Liver (tissue), 9 donors: ENCODE results near the gene ITM2C. TPM values are rescaled to one million over a fixed set of nuclear protein-coding genes. Genes with fewer than 3 reads are reported as not detected.
A peak's percentile ranks its signal among the peaks of the same experiment; 100 is the strongest.

Experiments
- DNase-seq: peaks from one replicate; pipeline ENCODE4 v3.0.0-alpha.2; 2017; ENCODE audit warnings: low spot score
- H3K27ac ChIP-seq, 2 donors: one replicate each; pipeline ENCODE4 v1.7.0; 2013; ENCODE audit warnings: inconsistent platforms in 2 of 2, low read length in 2 of 2, control low read depth in 1 of 2, low read depth in 1 of 2, mild to moderate bottlenecking in 1 of 2
- H3K27me3 ChIP-seq, 4 donors: one replicate each; pipeline versions ENCODE4 v1.6.1 to v1.7.0; 2013; ENCODE audit warnings: low read length in 3 of 4, inconsistent platforms in 1 of 4, mild to moderate bottlenecking in 1 of 4, moderate library complexity in 1 of 4; ENCODE audit not compliant: control insufficient read depth in 4 of 4, insufficient read depth in 4 of 4
- H3K36me3 ChIP-seq, 4 donors: one replicate each; pipeline versions ENCODE4 v1.6.1 to v1.7.0; 2013; ENCODE audit warnings: low read length in 3 of 4, mild to moderate bottlenecking in 3 of 4, low read depth in 1 of 4, moderate library complexity in 1 of 4; ENCODE audit not compliant: control insufficient read depth in 4 of 4, insufficient read depth in 3 of 4
- H3K4me1 ChIP-seq, 4 donors: one replicate each; pipeline versions ENCODE4 v1.6.1 to v1.7.0; 2013; ENCODE audit warnings: low read length in 3 of 4, mild to moderate bottlenecking in 3 of 4, moderate library complexity in 1 of 4; ENCODE audit not compliant: control insufficient read depth in 4 of 4, insufficient read depth in 4 of 4
- H3K4me3 ChIP-seq, 3 donors: one replicate each; pipeline versions ENCODE4 v1.6.1 to v1.7.0; 2013; ENCODE audit warnings: low read length in 3 of 3, control low read depth in 1 of 3, low read depth in 1 of 3, mild to moderate bottlenecking in 1 of 3
- H3K9ac ChIP-seq, 2 donors: one replicate each; pipeline ENCODE4 v1.7.0; 2013; ENCODE audit warnings: low read length in 2 of 2, mild to moderate bottlenecking in 2 of 2, moderate library complexity in 2 of 2, control low read depth in 1 of 2, low read depth in 1 of 2
- H3K9me3 ChIP-seq, 4 donors: one replicate each; pipeline versions ENCODE4 v1.6.1 to v1.7.0; 2013; ENCODE audit warnings: low read length in 3 of 4; ENCODE audit not compliant: control insufficient read depth in 4 of 4
- EGR1 ChIP-seq, 2 donors: IDR thresholded peaks; 2 replicates each; pipeline ENCODE4 v1.6.1; 2016 to 2018; ENCODE audit warnings: antibody characterized with exemption in 2 of 2, low read depth in 2 of 2
- FOXA1 ChIP-seq: IDR thresholded peaks from 2 replicates; pipeline ENCODE4 v1.6.1; 2016; ENCODE audit warnings: antibody characterized with exemption
- FOXA2 ChIP-seq: IDR thresholded peaks from 2 replicates; pipeline ENCODE4 v1.6.1; 2016; ENCODE audit warnings: antibody characterized with exemption
- GABPA ChIP-seq, 2 donors: IDR thresholded peaks in 1 of 2; conservative IDR thresholded peaks in 1 of 2; 2 replicates each; pipeline ENCODE4 v1.6.1; 2016; ENCODE audit warnings: antibody characterized with exemption in 2 of 2, mild to moderate bottlenecking in 1 of 2, moderate library complexity in 1 of 2
- HNF4A ChIP-seq, 2 donors: conservative IDR thresholded peaks; 2 replicates each; pipeline ENCODE4 v1.6.1; 2016; ENCODE audit warnings: antibody characterized with exemption in 2 of 2, mild to moderate bottlenecking in 2 of 2
- HNF4G ChIP-seq: IDR thresholded peaks from 2 replicates; pipeline ENCODE4 v1.6.1; 2016; ENCODE audit warnings: antibody characterized with exemption
- JUND ChIP-seq, 2 donors: IDR thresholded peaks; 2 replicates each; pipeline ENCODE4 v1.6.1; 2016; ENCODE audit warnings: antibody characterized with exemption in 2 of 2
- NR2F2 ChIP-seq: IDR thresholded peaks from 2 replicates; pipeline ENCODE4 v1.6.1; 2016; ENCODE audit warnings: antibody characterized with exemption
- RAD21 ChIP-seq, 2 donors: IDR thresholded peaks; 2 replicates each; pipeline ENCODE4 v1.6.1; 2016; ENCODE audit warnings: antibody characterized with exemption in 2 of 2, mild to moderate bottlenecking in 2 of 2
- RXRA ChIP-seq, 2 donors: IDR thresholded peaks; 2 replicates each; pipeline ENCODE4 v1.6.1; 2017 to 2018; ENCODE audit warnings: antibody characterized with exemption in 2 of 2, mild to moderate bottlenecking in 1 of 2
- SP1 ChIP-seq: IDR thresholded peaks from 2 replicates; pipeline ENCODE4 v1.6.1; 2018; ENCODE audit warnings: antibody characterized with exemption, mild to moderate bottlenecking
- TAF1 ChIP-seq: conservative IDR thresholded peaks from 2 replicates; pipeline ENCODE4 v1.6.1; 2016; ENCODE audit warnings: antibody characterized with exemption, mild to moderate bottlenecking
- YY1 ChIP-seq: IDR thresholded peaks from 2 replicates; pipeline ENCODE4 v1.6.1; 2016; ENCODE audit warnings: antibody characterized with exemption, mild to moderate bottlenecking
- WGBS: extraction: QIAGEN DNeasy Blood & Tissue Kit; methylation state at CpG from one replicate; pipeline ENCODE4 v1.1.7; 2013; 5-methylcytosine and 5-hydroxymethylcytosine counted together
- polyA plus RNA-seq, 2 donors: library from polyadenylated mRNA; stranded (reverse) in 1 of 2; unstranded in 1 of 2; fragments of 200-250 nt in 1 of 2; fragments of >200 nt in 1 of 2; fragmentation: Nextera tagmentation in 1 of 2; extraction: Ambion mirVana in 1 of 2; gene quantifications; one replicate each; pipeline versions ENCODE4 v1.2.1 to v1.2.3, GENCODE V29; 2013 to 2015
- total RNA-seq, 2 donors: library from RNA; depleted of rRNA; stranded (reverse); fragments of >200 nt; gene quantifications; one replicate each; pipeline ENCODE4 v1.2.3, GENCODE V29; 2014
- TF ChIP-seq, protein P1 (sequence below): IDR thresholded peaks from 2 replicates; pipeline ENCODE4 v1.6.1; 2016; ENCODE audit warnings: antibody characterized with exemption
- TF ChIP-seq, protein P2 (sequence below): IDR thresholded peaks from 2 replicates; pipeline ENCODE4 v1.6.1; 2016; ENCODE audit warnings: antibody characterized with exemption
- TF ChIP-seq, protein P3 (sequence below): fragments of 150-350 bp; IDR thresholded peaks from 2 replicates; pipeline ENCODE4 v1.5.1; 2017; ENCODE audit warnings: improper control_type of control experiment, low read depth, low read length; ENCODE audit not compliant: missing input control
- TF ChIP-seq, protein P4 (sequence below): IDR thresholded peaks from 2 replicates; pipeline ENCODE4 v1.6.1; 2016; ENCODE audit warnings: antibody characterized with exemption, mild to moderate bottlenecking
- TF ChIP-seq, protein P5 (sequence below): IDR thresholded peaks from 2 replicates; pipeline ENCODE4 v1.6.1; 2016; ENCODE audit warnings: antibody characterized with exemption
- donor health status: healthy.
- donor health status: healthy.
- donor health status: healthy.
- donor health status: healthy.
- donor health status: healthy.

ITM2C gene
- total and polyA plus RNA-seq, 4 donors, result 13.6 to 45.2 (median 27.6) TPM

DNA sequence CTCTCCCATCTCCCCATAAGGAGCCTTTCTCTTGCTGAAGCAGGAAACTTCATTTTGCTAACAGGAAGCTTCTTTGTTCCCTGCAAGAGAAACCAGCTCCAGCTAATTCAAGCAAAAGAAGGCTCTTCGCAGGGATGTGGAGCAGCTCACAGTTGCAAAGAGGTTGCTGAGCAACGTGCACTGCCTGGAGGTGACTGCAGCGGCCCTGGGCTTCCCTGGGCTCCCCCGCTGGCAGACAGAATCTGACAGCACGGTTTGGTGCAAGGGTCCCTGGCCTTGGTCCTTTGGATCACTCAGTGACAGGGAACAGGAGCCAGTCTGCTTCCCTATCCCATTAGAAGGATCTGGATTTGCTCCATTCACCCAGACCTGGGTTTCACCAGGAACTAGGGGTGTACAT is 34.5 kb downstream of the ITM2C start:
- TF ChIP-seq FOXA2 (no peak), RXRA (IDR thresholded peaks at IDR 0.05) (no peak), GABPA (IDR thresholded peaks at IDR 0.05 in 1 of 2, conservative IDR thresholded peaks at IDR 0.05 in 1 of 2) (no peak), EGR1 (IDR thresholded peaks at IDR 0.05; ENCODE audit: low read depth in 2 of 2) (no peak), SP1 (no peak), TAF1 (no peak), RAD21 (IDR thresholded peaks at IDR 0.05) (no peak), NR2F2 (no peak), YY1 (no peak), JUND (IDR thresholded peaks at IDR 0.05) (no peak), FOXA1 (no peak), HNF4G (no peak), HNF4A (conservative IDR thresholded peaks at IDR 0.05) (no peak)
- TF ChIP-seq, protein P1, sequence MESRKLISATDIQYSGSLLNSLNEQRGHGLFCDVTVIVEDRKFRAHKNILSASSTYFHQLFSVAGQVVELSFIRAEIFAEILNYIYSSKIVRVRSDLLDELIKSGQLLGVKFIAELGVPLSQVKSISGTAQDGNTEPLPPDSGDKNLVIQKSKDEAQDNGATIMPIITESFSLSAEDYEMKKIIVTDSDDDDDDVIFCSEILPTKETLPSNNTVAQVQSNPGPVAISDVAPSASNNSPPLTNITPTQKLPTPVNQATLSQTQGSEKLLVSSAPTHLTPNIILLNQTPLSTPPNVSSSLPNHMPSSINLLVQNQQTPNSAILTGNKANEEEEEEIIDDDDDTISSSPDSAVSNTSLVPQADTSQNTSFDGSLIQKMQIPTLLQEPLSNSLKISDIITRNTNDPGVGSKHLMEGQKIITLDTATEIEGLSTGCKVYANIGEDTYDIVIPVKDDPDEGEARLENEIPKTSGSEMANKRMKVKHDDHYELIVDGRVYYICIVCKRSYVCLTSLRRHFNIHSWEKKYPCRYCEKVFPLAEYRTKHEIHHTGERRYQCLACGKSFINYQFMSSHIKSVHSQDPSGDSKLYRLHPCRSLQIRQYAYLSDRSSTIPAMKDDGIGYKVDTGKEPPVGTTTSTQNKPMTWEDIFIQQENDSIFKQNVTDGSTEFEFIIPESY, result no peak
- TF ChIP-seq, protein P2, sequence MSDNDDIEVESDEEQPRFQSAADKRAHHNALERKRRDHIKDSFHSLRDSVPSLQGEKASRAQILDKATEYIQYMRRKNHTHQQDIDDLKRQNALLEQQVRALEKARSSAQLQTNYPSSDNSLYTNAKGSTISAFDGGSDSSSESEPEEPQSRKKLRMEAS, result no peak
- TF ChIP-seq, protein P3, sequence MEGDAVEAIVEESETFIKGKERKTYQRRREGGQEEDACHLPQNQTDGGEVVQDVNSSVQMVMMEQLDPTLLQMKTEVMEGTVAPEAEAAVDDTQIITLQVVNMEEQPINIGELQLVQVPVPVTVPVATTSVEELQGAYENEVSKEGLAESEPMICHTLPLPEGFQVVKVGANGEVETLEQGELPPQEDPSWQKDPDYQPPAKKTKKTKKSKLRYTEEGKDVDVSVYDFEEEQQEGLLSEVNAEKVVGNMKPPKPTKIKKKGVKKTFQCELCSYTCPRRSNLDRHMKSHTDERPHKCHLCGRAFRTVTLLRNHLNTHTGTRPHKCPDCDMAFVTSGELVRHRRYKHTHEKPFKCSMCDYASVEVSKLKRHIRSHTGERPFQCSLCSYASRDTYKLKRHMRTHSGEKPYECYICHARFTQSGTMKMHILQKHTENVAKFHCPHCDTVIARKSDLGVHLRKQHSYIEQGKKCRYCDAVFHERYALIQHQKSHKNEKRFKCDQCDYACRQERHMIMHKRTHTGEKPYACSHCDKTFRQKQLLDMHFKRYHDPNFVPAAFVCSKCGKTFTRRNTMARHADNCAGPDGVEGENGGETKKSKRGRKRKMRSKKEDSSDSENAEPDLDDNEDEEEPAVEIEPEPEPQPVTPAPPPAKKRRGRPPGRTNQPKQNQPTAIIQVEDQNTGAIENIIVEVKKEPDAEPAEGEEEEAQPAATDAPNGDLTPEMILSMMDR, result no peak
- TF ChIP-seq, protein P4, sequence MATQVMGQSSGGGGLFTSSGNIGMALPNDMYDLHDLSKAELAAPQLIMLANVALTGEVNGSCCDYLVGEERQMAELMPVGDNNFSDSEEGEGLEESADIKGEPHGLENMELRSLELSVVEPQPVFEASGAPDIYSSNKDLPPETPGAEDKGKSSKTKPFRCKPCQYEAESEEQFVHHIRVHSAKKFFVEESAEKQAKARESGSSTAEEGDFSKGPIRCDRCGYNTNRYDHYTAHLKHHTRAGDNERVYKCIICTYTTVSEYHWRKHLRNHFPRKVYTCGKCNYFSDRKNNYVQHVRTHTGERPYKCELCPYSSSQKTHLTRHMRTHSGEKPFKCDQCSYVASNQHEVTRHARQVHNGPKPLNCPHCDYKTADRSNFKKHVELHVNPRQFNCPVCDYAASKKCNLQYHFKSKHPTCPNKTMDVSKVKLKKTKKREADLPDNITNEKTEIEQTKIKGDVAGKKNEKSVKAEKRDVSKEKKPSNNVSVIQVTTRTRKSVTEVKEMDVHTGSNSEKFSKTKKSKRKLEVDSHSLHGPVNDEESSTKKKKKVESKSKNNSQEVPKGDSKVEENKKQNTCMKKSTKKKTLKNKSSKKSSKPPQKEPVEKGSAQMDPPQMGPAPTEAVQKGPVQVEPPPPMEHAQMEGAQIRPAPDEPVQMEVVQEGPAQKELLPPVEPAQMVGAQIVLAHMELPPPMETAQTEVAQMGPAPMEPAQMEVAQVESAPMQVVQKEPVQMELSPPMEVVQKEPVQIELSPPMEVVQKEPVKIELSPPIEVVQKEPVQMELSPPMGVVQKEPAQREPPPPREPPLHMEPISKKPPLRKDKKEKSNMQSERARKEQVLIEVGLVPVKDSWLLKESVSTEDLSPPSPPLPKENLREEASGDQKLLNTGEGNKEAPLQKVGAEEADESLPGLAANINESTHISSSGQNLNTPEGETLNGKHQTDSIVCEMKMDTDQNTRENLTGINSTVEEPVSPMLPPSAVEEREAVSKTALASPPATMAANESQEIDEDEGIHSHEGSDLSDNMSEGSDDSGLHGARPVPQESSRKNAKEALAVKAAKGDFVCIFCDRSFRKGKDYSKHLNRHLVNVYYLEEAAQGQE, result no peak
- TF ChIP-seq, protein P5, sequence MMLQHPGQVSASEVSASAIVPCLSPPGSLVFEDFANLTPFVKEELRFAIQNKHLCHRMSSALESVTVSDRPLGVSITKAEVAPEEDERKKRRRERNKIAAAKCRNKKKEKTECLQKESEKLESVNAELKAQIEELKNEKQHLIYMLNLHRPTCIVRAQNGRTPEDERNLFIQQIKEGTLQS, result no peak
- H3K9me3 ChIP-seq, result no peaks in the 10 kb centered on the region
- 45% methylated on average over 5 of the region's 5 CpGs for WGBS
- DNase-seq, result peak; percentile 24
- H3K4me3 ChIP-seq, result no peak overlapping the region
- H3K27me3 ChIP-seq, result peaks cover 0 to 3% (median 0%) of the 10 kb centered on the region in 4 donors
- H3K36me3 ChIP-seq, result no peaks in the 10 kb centered on the region
- no peak overlapping the region for H3K27ac ChIP-seq
- no peaks in the 10 kb centered on the region for H3K4me1 ChIP-seq
- no peak overlapping the region for H3K9ac ChIP-seq
